ENCODE data around the gene PDE6B.

PDE6B gene

DNA sequence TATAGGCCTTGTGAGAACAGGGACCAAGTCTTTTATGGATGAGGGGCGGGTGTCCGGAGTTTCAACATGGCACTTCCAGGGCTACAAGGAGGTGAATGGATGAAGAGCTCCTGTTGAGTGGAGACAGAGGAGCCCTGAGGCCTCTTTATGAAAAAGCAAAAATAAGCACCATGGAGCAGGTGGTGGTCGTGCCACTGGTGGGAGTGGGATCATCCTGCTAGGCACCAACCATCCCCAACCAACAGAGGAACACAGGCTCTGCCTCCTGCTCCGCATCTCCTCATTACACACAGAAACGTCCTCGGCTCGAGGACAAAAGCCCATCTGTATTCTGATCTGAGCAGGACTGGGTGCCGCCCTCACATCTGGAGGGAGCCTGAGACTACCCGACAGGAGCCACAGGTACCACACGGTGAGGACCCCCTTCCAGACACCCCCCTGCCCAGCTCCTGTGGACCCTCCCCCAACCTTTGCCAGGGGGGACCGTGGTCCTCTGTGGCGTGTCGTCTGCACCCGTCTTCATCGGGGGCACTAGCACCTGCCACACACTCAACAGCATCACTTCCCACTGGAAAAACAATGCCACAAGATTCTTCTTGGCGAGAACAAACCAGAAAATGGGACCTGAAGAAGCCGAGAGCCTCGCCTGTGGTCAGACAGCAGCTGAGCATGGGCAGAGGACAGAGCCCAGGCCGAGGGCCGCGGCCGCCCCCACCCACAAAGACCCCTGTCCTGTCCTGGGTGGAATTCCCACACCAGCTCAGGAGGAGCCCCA is 3.9 kb upstream of the PDE6B start:
- TF ChIP-seq SIN3A (IDR thresholded peaks at IDR 0.05; ENCODE audit: borderline replicate concordance, insufficient read depth, low read length), result no peak
- TF ChIP-seq FOXP2 (optimal IDR thresholded peaks at IDR 0.05; ENCODE audit: borderline replicate concordance, extremely low read depth, extremely low read length, insufficient read depth), result no peak
- TF ChIP-seq, protein P1, sequence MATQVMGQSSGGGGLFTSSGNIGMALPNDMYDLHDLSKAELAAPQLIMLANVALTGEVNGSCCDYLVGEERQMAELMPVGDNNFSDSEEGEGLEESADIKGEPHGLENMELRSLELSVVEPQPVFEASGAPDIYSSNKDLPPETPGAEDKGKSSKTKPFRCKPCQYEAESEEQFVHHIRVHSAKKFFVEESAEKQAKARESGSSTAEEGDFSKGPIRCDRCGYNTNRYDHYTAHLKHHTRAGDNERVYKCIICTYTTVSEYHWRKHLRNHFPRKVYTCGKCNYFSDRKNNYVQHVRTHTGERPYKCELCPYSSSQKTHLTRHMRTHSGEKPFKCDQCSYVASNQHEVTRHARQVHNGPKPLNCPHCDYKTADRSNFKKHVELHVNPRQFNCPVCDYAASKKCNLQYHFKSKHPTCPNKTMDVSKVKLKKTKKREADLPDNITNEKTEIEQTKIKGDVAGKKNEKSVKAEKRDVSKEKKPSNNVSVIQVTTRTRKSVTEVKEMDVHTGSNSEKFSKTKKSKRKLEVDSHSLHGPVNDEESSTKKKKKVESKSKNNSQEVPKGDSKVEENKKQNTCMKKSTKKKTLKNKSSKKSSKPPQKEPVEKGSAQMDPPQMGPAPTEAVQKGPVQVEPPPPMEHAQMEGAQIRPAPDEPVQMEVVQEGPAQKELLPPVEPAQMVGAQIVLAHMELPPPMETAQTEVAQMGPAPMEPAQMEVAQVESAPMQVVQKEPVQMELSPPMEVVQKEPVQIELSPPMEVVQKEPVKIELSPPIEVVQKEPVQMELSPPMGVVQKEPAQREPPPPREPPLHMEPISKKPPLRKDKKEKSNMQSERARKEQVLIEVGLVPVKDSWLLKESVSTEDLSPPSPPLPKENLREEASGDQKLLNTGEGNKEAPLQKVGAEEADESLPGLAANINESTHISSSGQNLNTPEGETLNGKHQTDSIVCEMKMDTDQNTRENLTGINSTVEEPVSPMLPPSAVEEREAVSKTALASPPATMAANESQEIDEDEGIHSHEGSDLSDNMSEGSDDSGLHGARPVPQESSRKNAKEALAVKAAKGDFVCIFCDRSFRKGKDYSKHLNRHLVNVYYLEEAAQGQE (IDR thresholded peaks at IDR 0.05; ENCODE audit: insufficient read depth in 1 of 2, low read depth in 2 of 2, low read length in 2 of 2), result no peak
- TF ChIP-seq POLR2AphosphoS5 (IDR thresholded peaks at IDR 0.05; ENCODE audit: low read depth, low read length), result no peak
- no peak for TF ChIP-seq TAF1 (IDR thresholded peaks at IDR 0.05; ENCODE audit: borderline replicate concordance, insufficient read depth, low read length)

DNA sequence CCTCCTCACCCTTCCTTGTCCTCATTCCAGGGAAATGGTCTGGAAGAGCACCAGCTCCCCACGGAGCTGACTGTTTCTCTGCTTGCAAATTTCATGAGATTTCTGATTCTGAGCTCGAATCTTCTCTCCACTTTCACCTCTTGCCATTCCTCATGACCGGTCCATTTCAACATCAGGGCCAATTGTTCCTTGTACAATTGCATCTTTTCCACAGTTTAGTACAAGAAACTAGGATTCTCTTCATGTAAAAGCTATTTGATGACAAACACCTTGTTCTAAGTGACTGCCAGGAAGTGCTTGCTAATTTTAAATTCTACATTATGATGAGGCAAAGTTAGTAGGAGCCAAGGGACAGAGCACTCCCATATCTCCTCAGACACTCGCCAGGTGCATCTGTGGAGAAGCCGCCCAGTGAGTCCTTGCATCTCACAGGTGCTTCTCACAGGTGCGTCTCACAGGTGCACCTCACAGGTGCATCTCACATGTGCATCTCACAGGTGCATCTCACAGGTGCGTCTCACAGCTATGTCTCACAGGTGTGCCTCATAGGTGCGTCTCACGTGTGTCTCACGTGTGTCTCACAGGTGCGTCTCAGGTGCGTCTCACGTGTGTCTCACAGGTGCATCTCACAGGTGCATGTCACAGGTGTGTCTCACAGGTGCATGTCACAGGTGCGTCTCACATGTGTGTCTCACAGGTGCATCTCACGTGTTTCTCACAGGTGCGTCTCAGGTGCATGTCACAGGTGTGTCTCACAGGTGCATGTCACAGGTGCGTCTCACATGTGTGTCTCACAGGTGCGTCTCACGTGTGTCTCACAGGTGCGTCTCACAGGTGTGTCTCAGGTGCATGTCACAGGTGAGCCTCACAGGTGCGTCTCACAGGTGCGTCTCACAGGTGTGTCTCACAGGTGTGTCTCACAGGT is 3.0 kb upstream of the PDE6B start:
- TF ChIP-seq TAF1 (IDR thresholded peaks at IDR 0.05; ENCODE audit: borderline replicate concordance, insufficient read depth, low read length), result no peak
- TF ChIP-seq FOXP2 (optimal IDR thresholded peaks at IDR 0.05; ENCODE audit: borderline replicate concordance, extremely low read depth, extremely low read length, insufficient read depth), result no peak
- TF ChIP-seq, protein P1 (IDR thresholded peaks at IDR 0.05; ENCODE audit: insufficient read depth in 1 of 2, low read depth in 2 of 2, low read length in 2 of 2), result no peak
- TF ChIP-seq POLR2AphosphoS5 (IDR thresholded peaks at IDR 0.05; ENCODE audit: low read depth, low read length), result no peak
- TF ChIP-seq SIN3A (IDR thresholded peaks at IDR 0.05; ENCODE audit: borderline replicate concordance, insufficient read depth, low read length), result no peak

DNA sequence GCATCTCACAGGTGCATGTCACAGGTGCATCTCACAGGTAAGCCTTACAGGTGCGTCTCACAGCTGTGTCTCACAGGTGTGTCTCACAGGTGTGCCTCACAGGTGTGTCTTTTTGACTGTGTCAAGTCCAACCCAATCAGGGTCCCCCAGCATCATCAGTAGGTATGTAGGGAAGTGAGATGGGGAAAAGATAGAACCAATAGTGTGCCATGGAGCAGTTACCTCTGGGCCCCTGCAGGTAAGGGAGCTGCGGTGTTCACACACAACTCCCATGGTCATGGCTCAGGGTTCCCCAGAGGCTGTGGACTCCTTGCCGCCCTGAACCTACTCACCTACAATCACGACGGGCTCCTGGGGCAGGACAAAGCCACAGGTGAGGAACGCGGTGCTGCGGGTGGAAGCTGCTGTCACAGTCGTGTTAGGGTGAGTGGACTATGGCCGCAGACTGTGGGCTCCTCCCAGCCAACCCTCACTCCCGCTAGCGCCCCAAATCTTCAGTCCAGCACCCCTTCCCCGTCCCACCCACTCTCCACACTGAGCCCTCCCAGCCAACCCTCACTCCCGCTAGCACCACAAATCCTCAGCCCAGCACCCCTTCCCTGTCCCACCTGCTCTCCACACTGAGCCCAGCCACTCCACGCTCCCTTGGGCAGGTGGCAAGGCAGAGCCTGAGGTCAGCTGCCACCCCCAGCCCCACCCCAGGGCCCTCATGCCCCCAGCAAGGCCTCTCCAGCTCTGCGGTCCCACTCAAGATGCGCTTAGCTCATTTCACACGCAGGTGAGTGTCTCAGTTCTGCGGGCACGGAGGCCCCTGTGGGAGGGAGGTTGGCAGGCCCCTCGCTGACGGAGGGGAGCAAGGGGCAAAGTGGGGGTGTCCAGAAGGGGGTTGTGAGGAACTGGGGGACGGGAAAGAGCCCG is 2.1 kb upstream of the PDE6B start:
- TF ChIP-seq FOXP2 (optimal IDR thresholded peaks at IDR 0.05; ENCODE audit: borderline replicate concordance, extremely low read depth, extremely low read length, insufficient read depth), result no peak
- TF ChIP-seq, protein P1 (IDR thresholded peaks at IDR 0.05; ENCODE audit: insufficient read depth in 1 of 2, low read depth in 2 of 2, low read length in 2 of 2), result no peak
- TF ChIP-seq SIN3A (IDR thresholded peaks at IDR 0.05; ENCODE audit: borderline replicate concordance, insufficient read depth, low read length), result no peak
- no peak for TF ChIP-seq TAF1 (IDR thresholded peaks at IDR 0.05; ENCODE audit: borderline replicate concordance, insufficient read depth, low read length)
- no peak for TF ChIP-seq POLR2AphosphoS5 (IDR thresholded peaks at IDR 0.05; ENCODE audit: low read depth, low read length)

DNA sequence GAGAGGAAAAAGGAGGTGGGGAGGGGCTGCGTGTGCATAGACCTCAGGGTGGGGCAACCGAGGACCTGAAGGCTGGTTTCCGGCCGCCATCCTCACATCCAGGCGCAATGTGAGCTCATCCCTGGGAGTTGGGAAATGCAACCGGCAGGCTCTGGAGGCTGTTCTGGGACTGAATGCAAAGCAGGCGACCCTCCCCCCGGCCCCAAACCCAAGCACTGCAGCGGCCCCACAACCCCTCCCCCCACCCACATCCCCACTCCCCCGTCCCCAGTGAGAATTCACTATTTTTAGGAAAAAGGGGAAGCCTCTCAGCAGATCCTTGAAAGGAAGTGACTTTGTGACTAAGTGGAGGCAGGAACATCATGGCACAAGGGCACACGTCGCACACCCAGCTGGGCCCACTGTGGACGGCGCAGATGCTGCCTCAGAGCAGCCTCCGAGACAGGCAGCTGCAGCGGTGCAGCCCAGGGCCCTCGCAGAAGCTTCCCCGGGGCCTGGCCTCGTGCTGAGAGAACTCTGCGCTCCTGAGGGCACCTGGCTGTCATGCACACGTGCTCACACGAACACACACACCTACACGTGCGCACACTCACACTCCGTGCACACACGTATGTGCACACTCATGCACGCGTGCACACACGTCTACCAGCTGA is 1.3 kb upstream of the PDE6B start:
- TF ChIP-seq, protein P1 (IDR thresholded peaks at IDR 0.05; ENCODE audit: insufficient read depth in 1 of 2, low read depth in 2 of 2, low read length in 2 of 2), result no peak
- no peak for TF ChIP-seq SIN3A (IDR thresholded peaks at IDR 0.05; ENCODE audit: borderline replicate concordance, insufficient read depth, low read length)
- no peak for TF ChIP-seq FOXP2 (optimal IDR thresholded peaks at IDR 0.05; ENCODE audit: borderline replicate concordance, extremely low read depth, extremely low read length, insufficient read depth)
- TF ChIP-seq POLR2AphosphoS5 (IDR thresholded peaks at IDR 0.05; ENCODE audit: low read depth, low read length), result no peak
- no peak for TF ChIP-seq TAF1 (IDR thresholded peaks at IDR 0.05; ENCODE audit: borderline replicate concordance, insufficient read depth, low read length)
